Measurements from ENCODE around the gene GPANK1. TPM values are rescaled to one million over a fixed set of nuclear protein-coding genes. Genes with fewer than 3 reads are reported as not detected.
A peak's percentile ranks its signal among the peaks of the same experiment; 100 is the strongest.

GPANK1 gene
- total and polyA plus RNA-seq, 9 of the 15 experiments (the other 6 are each of a cell fraction or from before 2014, with no cell fraction given): 32.2 to 111 (median 46.3) TPM

GRCh38 chr6:31680226-31681134, 15.7 kb upstream of the GPANK1 start, which contains the start of gene LY6G5C (continued):
- TF ChIP-seq THRB (CRISPR knock-in tag; conservative IDR thresholded peaks at IDR 0.05) (no peak), HEY1 (CRISPR knock-in tag; IDR thresholded peaks at IDR 0.05; ENCODE audit: borderline replicate concordance) (no peak), MYBL2 (IDR thresholded peaks at IDR 0.05; ENCODE audit: low read depth) (no peak), MYBL2 (CRISPR knock-in tag; IDR thresholded peaks at IDR 0.05; ENCODE audit: borderline replicate concordance) (no peak), ILF3 (IDR thresholded peaks at IDR 0.05; ENCODE audit: borderline replicate concordance) (no peak), ARID1B (IDR thresholded peaks at IDR 0.05) (0 out of 2 replicates have a peak, but pooled peaks have one; percentile 7), ZNF780A (CRISPR knock-in tag; IDR thresholded peaks at IDR 0.05) (no peak), ZNF274 (IDR thresholded peaks at IDR 0.05; ENCODE audit: borderline replicate concordance, low read depth, low read length) (no peak), ARNT (IDR thresholded peaks at IDR 0.05) (peak in 1 of 2 experiments; percentile 79; a peak in 2 of 4 replicates), SMAD1 (IDR thresholded peaks at IDR 0.05; ENCODE audit: low read depth, low read length, partially characterized antibody) (peak; percentile 22), HNRNPK (IDR thresholded peaks at IDR 0.05; ENCODE audit: low read depth, low read length, poor library complexity, severe bottlenecking) (no peak), UBTF (IDR thresholded peaks at IDR 0.05; ENCODE audit: borderline replicate concordance in 1 of 2, low read depth in 2 of 2, low read length in 2 of 2) (no peak), FOXJ2 (tag; IDR thresholded peaks at IDR 0.05) (0 out of 2 replicates have a peak, but pooled peaks have one; percentile 26), FOXA3 (CRISPR knock-in tag; conservative IDR thresholded peaks at IDR 0.05 in 1 of 2, IDR thresholded peaks at IDR 0.05 in 1 of 2) (0 out of 4 replicates have a peak, but pooled peaks of 1 of the 2 experiments have one; percentile 43), EGR1 (conservative IDR thresholded peaks at IDR 0.05) (no peak), NKRF (IDR thresholded peaks at IDR 0.05; ENCODE audit: borderline replicate concordance) (no peak)
- TF ChIP-seq, protein P1, sequence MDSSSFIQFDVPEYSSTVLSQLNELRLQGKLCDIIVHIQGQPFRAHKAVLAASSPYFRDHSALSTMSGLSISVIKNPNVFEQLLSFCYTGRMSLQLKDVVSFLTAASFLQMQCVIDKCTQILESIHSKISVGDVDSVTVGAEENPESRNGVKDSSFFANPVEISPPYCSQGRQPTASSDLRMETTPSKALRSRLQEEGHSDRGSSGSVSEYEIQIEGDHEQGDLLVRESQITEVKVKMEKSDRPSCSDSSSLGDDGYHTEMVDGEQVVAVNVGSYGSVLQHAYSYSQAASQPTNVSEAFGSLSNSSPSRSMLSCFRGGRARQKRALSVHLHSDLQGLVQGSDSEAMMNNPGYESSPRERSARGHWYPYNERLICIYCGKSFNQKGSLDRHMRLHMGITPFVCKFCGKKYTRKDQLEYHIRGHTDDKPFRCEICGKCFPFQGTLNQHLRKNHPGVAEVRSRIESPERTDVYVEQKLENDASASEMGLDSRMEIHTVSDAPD (CRISPR knock-in tag; IDR thresholded peaks at IDR 0.05): no peak
